ENCODE data around the gene DERL2.

DNA sequence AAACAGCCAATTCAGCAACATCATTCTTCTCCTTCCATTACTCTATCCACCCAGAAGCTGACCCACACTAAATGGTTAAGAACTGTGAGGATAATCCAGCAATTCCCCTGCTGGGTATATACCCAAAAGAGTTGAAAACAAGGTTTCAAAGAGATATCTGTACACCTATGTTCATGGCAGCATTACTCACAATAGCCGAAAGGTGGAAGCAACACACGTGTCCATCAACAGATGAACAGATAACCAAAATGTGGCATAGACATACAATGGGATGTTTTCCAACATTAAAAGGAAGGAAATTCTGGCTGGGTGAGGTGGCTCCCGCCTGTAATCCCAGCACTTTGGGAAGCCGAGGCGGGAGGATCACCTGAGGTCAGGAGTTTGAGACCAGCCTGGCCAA is 20.3 kb upstream of the DERL2 start:
- TF ChIP-seq TARDBP (IDR thresholded peaks at IDR 0.05): no peak
- no peak for TF ChIP-seq ELF4 (IDR thresholded peaks at IDR 0.05)
- no peak for TF ChIP-seq SP1 (IDR thresholded peaks at IDR 0.05)
- TF ChIP-seq FOXM1 (IDR thresholded peaks at IDR 0.05; ENCODE audit: borderline replicate concordance): no peak
- TF ChIP-seq FOXA1 (IDR thresholded peaks at IDR 0.05): no peak
- TF ChIP-seq L3MBTL2 (conservative IDR thresholded peaks at IDR 0.05): no peak
- no peak for TF ChIP-seq SUZ12 (IDR thresholded peaks at IDR 0.05)
- TF ChIP-seq BHLHE40 (IDR thresholded peaks at IDR 0.05; ENCODE audit: borderline replicate concordance): no peak
- no peak for TF ChIP-seq CTBP1 (IDR thresholded peaks at IDR 0.05; ENCODE audit: borderline replicate concordance)
- no peak for TF ChIP-seq ZNF384 (IDR thresholded peaks at IDR 0.05)
- TF ChIP-seq HDGF (IDR thresholded peaks at IDR 0.05; ENCODE audit: borderline replicate concordance): no peak
- TF ChIP-seq FOXK2 (IDR thresholded peaks at IDR 0.05): no peak
